Progenitor cell of endocrine pancreas (in vitro differentiated cells): ENCODE results near the gene PCNX4. TPM values are rescaled to one million over a fixed set of nuclear protein-coding genes. Genes with fewer than 3 reads are reported as not detected.

Experiments
- DNase-seq: peaks from one replicate; pipeline ENCODE4 v3.0.0; 2021; ENCODE audit warnings: low spot score; ENCODE audit not compliant: unreplicated experiment
- H3K27ac Mint-ChIP-seq: 2 replicates; pipeline ENCODE4 v1.8.0; 2021; ENCODE audit warnings: mild to moderate bottlenecking, moderate library complexity, mixed read lengths
- H3K27me3 Mint-ChIP-seq: 2 replicates; pipeline ENCODE4 v1.8.0; 2021; ENCODE audit warnings: mixed read lengths
- H3K36me3 Mint-ChIP-seq: 2 replicates; pipeline ENCODE4 v1.8.0; 2022; ENCODE audit warnings: mixed read lengths; ENCODE audit not compliant: insufficient read depth
- H3K4me1 Mint-ChIP-seq: 2 replicates; pipeline ENCODE4 v1.8.0; 2021; ENCODE audit warnings: low read depth, mixed read lengths
- H3K4me3 Mint-ChIP-seq: 2 replicates; pipeline ENCODE4 v1.8.0; 2021; ENCODE audit warnings: low read depth, mild to moderate bottlenecking, moderate library complexity, mixed read lengths
- H3K9me3 Mint-ChIP-seq: 2 replicates; pipeline ENCODE4 v1.8.0; 2021; ENCODE audit warnings: low read depth, mixed read lengths
- CTCF ChIP-seq: fragments of 200-600 bp; sonication (generic); IDR thresholded peaks from one replicate; pipeline ENCODE4 v1.5.0; 2021; ENCODE audit warnings: antibody characterized with exemption, mild to moderate bottlenecking; ENCODE audit not compliant: unreplicated experiment
- total RNA-seq: library from RNA; stranded (reverse); gene quantifications from 2 replicates; pipeline ENCODE4 v1.2.1, GENCODE V29; 2021

Gene PCNX4
- total RNA-seq, 1 donor from 2014 or later = 85.2 TPM

- DNase-seq = no peak
- Mint-ChIP-seq H3K4me1 (no peaks in the 10 kb centered on the region), H3K9me3 (no peaks in the 10 kb centered on the region), H3K36me3 (peaks cover 16% of the 10 kb centered on the region), H3K27me3 (no peaks in the 10 kb centered on the region), H3K4me3 (no peak overlapping the region), H3K27ac (no peak overlapping the region)
- no peak for TF ChIP-seq CTCF
Measured at GRCh38 chr14:60114881-60115280, 23.2 kb downstream of the PCNX4 start.

GRCh38 chr14:60116181-60116580 is 24.5 kb downstream of the PCNX4 start:
- TF ChIP-seq CTCF = no peak
- no peak overlapping the region for H3K27ac Mint-ChIP-seq
- H3K27me3 Mint-ChIP-seq = no peaks in the 10 kb centered on the region
- peaks cover 13% of the 10 kb centered on the region for H3K36me3 Mint-ChIP-seq
- H3K4me3 Mint-ChIP-seq = no peak overlapping the region
- H3K9me3 Mint-ChIP-seq = no peaks in the 10 kb centered on the region
- no peak for DNase-seq
- H3K4me1 Mint-ChIP-seq = no peaks in the 10 kb centered on the region

- no peak overlapping the region for H3K4me3 Mint-ChIP-seq
Measured at GRCh38 chr14:60125918-60126317, 34.2 kb downstream of the PCNX4 start.

GRCh38 chr14:60133487-60133886 is 41.8 kb downstream of the PCNX4 start:
- Mint-ChIP-seq H3K9me3 (no peaks in the 10 kb centered on the region), H3K4me1 (no peaks in the 10 kb centered on the region), H3K36me3 (peaks cover 41% of the 10 kb centered on the region), H3K27ac (no peak overlapping the region), H3K4me3 (no peak overlapping the region), H3K27me3 (no peaks in the 10 kb centered on the region)
- no peak for TF ChIP-seq CTCF
- DNase-seq = no peak

More at GRCh38 chr14:60125918-60126317, 34.2 kb downstream of the PCNX4 start:
- Mint-ChIP-seq H3K4me1 (no peaks in the 10 kb centered on the region), H3K36me3 (peaks cover 48% of the 10 kb centered on the region), H3K9me3 (no peaks in the 10 kb centered on the region), H3K27ac (no peak overlapping the region), H3K27me3 (no peaks in the 10 kb centered on the region)
- TF ChIP-seq CTCF = no peak
- DNase-seq = no peak

GRCh38 chr14:60134702-60135101 is 43.0 kb downstream of the PCNX4 start:
- Mint-ChIP-seq H3K27me3 (no peaks in the 10 kb centered on the region), H3K9me3 (no peaks in the 10 kb centered on the region), H3K4me1 (no peaks in the 10 kb centered on the region), H3K36me3 (peaks cover 37% of the 10 kb centered on the region), H3K4me3 (no peak overlapping the region), H3K27ac (no peak overlapping the region)
- no peak for TF ChIP-seq CTCF
- DNase-seq = no peak
